GM19438 (cell line): ENCODE results near the gene CD72.

ENCODE experiments used
- ATAC-seq: cut with Tn5 transposase; IDR thresholded peaks from one replicate; pipeline ENCODE4 v1.9.1; 2021; ENCODE audit warnings: low read depth; ENCODE audit not compliant: unreplicated experiment

Gene CD72

GRCh38 chr9:35618325-35618727, at the start of gene CD72:
CD72 (minus strand) TSS chr9:35618413; CDS start chr9:35618303, 110 bp downstream.
- ATAC-seq, result no peak

- ATAC-seq, result no peak
Observed at GRCh38 chr9:35667939-35668338, 49.7 kb upstream of the CD72 start.

- ATAC-seq, result no peak
Observed at GRCh38 chr9:35666549-35666948, 48.3 kb upstream of the CD72 start.

DNA sequence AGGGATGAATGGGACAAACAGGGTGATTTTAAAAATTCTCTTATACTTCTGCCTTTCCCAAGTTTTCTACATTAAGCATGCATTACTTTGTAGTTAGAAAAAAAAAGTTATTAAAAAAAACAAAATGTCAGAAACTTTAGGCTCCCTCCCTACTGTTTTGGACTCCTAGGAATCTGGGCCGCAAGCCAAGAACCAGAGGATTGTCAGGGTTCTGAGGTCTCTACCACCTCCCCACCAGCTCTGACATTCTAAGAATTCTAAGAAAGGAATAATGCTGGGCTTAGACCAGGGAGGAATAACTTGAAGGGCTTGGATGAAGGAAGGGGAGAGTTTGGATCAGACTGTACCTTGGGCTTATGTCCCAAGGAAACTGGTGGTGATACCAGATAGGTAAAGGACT, 47.8 kb upstream of the CD72 start:
- no peak for ATAC-seq

GRCh38 chr9:35665471-35665818, 47.2 kb upstream of the CD72 start:
- ATAC-seq, result no peak

GRCh38 chr9:35664531-35665470, 46.6 kb upstream of the CD72 start, which contains the start of gene ARHGEF39:
ARHGEF39 (minus strand) TSS chr9:35665195; CDS start chr9:35665169, 26 bp downstream.
- ATAC-seq, result peak; percentile 74

GRCh38 chr9:35662437-35662836, 44.2 kb upstream of the CD72 start:
- ATAC-seq, result no peak

DNA sequence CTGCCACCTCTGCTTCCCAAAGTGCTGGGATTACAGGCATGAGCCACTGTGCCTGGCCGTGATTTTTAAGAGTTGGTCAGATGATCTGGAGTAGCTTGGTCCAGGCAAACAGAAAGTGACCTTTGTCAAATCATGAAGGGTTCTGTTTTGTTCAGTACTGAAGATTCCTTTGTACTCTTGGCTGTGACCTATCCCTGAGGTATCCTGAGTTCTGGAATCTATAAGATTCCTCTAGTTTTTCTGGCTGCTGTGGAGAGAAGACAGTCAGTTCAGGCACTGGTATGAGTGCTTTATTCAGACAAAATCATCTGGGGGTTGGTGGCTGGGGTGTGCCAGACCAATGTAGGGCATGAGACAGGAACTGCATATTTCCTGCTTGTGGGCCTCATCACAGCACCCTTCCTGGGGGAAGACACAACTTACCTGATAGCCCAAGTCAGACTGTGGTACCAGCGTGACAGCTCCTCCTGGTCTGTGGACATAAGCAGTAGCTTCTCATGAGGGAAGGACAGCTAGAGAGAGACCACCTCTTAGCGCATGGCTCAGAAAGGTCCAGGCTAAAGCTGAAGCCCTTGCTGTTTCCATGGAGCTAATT, 43.6 kb upstream of the CD72 start:
- no peak for ATAC-seq

GRCh38 chr9:35660966-35661415, 42.8 kb upstream of the CD72 start:
- ATAC-seq, result no peak

DNA sequence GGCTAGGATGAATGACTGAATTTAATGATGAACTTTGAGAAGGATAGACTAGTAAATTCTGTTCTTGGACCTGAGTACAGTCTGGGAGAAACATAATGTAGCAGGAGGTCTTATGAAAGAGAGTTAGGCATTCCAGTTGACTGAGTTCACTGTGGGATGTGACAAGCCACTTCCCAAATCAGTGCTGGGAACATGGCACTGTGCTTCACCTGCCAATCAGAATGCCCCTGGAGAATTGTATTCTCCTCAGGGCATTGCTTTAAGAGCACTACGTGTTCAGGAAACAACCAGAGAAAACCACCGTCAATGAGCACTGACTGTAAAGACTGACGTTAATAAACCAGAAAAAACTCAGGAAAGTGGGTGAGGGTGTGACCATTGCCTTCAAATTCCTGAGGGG, 41.1 kb upstream of the CD72 start:
- no peak for ATAC-seq

- ATAC-seq, result no peak
Observed at GRCh38 chr9:35658968-35659220, 40.7 kb upstream of the CD72 start.

DNA sequence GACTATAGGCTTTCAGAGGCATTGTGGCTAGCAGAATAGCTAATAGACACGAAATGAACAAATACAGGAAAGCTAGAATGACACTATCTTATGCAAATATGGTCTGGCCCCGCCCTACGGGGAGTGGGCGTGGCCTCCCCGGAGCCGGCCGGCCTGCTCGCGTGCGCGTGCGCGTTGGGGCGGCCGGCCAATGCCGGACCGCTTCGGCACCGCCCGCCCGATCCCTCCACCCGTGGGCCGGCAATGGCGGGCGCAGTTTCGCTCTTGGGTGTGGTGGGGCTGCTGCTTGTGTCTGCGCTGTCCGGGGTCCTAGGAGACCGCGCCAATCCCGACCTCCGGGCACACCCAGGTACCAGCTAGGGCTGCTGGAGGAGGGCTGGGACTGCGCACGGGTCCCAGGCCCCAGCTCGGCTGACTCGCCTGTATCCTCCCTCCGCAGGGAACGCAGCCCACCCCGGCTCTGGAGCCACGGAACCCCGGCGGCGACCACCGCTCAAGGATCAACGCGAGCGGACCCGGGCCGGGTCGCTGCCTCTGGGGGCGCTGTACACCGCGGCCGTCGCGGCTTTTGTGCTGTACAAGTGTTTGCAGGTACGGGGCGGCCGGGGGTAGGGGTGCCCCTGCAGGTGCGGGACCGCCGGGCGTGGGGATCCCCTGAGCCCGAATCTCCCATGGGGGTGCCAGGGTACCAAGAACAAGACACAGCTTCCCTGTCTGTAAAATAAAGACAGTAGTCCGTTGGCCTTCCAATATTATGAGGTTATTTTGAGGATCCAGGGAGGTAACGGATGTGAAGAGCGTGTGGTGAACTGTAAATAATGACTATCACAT, 40.1 kb upstream of the CD72 start, which contains the start of gene CCDC107:
CCDC107 (plus strand) TSS at position 156 of the 831 bp plus-strand sequence; CDS start at position 244, 88 bp downstream.
- ATAC-seq, result peak; percentile 64

DNA sequence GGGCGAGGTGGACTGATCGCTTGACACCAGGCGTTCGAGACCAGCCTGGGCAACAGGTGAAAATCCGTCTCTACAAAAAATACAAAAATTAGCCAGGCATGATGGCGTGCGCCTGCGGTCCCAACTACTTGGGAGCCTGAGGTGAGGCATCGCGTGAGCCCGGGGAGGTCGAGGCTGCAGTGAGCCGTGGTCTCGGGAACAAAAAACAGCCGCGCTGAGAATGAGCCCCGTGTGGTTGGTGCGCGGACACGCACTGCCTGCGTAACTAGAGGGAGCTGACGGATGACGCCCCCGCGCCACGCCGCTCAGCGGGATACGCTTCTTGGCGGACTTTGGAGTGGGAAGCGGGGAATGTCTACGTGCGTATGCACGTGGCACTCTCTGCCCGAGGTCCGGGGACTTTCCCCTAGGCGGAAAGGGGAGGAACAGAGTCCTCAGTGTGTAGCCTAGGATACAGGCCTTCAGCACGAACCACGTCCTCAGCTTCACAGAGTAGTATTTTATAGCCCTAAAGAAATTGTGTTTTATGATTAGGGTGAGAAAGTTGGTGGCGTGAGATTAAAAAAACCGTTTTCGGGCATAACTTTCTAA, 39.4 kb upstream of the CD72 start, which contains the start of gene RMRP:
RMRP (minus strand) TSS at position 474 of the 591 bp plus-strand sequence.
- ATAC-seq, result peak; percentile 79

DNA sequence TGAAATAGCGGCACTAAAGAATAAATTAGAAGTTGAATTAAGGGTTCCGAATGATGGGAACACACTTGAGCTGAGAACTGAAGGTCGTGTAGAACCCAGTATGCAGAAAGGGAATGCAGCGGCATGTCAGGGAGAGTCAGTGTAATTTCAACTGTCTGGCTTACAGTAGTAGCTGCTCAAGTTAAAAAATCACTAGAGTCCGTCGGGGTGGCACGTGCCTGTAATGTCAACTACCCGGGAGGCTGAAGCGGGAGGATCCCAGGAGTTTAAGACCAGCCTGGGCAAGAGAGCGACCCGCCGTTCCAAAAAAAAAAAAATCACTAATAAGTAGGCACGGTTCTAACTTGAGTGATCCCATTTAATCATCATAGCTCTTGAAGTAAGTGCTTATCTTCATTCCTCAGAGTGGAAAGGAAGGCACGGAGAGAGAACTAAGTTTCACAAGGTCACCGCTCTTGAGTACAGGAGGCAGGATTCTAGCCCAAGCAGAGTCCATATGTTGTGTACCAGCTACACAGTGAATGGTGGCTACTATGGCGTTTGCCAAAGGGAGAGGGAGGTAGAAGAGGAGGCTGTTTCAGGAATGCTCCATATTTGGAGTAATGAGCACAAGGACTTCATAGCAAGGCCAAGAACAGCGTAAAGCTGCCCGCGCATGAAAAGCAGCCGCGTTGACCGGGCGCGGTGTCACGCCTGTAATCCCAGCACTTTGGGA, 38.8 kb upstream of the CD72 start:
- ATAC-seq, result no peak

DNA sequence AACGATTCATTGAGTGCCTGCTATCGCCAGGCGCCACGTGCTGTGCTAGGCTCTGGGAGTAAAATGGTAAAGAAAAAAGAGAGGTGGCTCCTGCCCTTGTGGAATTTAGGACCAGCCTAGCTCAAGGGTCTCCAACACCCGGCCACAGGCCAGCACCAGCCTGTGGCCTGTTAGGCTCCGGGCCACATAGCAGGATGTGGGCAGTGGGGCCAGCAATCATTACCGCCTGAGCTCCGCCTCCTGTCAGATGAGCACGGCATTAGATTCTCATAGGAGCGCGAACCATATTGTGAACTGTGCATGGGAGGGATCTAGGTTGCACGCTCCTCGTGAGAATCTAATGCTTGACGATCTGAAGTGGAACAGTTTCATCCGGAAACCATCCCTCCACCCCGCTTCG, 38.1 kb upstream of the CD72 start:
- no peak for ATAC-seq

- no peak for ATAC-seq
Observed at GRCh38 chr9:35653611-35654010, 35.4 kb upstream of the CD72 start.

DNA sequence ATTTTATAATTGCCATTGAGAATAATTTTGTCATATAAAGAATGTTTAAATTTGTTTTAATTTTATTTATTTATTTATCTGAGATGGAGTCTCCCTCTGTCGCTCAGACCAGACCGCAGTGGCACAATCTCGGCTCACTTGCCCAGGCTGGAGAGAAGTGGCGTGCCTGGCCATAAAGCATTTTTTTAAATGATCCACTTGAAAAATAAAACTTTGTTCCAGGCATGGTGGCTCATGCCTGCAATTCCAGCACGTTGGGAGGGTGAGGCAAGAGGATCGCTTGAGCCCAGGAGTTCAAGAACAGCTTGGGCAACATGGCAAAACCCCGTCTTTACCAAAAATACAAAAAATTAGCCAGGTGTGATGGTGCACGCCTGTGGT, 34.6 kb upstream of the CD72 start:
- ATAC-seq, result no peak

DNA sequence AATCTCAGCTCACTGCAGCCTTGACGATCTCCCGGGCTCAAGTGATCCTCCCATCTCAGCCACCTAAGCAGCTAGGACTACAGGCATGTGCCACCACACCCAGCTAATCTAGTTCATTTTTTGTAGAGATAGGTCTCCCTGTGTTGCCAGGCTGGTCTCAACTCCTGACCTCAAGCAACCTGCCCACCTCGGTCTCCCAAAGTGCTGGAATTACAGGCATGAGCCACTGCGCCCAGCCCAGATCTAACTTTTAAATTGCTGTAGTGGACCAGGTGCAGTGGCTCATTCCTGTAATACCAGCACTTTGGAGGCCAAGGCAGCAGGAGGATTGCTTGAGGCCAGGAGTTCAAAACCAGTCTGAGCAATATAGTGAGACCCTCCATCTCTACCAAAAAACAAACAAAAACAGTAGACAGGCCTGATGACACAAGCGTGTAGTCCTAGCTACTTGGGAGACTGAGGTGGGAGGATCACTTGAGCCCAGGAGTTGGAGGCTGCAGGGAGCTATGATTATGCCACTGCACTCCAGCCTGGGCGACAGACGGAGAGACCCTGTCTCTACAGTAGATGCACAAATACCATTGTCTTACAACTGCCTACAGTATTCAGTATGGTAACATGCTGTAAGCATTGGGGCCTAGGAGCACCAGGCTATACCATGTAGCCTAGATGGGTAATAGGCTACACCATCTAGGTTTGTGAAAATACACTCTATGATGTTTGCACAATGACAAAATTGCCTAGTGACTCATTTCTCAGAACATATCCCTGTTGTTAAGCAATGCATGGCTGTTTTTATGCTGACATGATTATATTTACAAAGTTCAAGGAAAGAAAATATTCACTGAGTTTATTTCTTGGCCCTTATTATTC, 34.0 kb upstream of the CD72 start:
- no peak for ATAC-seq
